ENCODE data around the gene APBB1IP. TPM values are rescaled to one million over a fixed set of nuclear protein-coding genes. Genes with fewer than 3 reads are reported as not detected.
"Not testable (repeated sequence)": the region's sequence is repeated elsewhere in the genome, so short reads cannot be mapped to it uniquely, and the experiment has no call there.

The APBB1IP gene
- total RNA-seq, 1 donor from 2014 or later: not detected

- TF ChIP-seq CTCF (IDR thresholded peaks at IDR 0.05): no peak
- Mint-ChIP-seq H3K4me1 (ENCODE audit: low read depth) (peaks cover 11% of the 10 kb centered on the region), H3K36me3 (ENCODE audit: low read depth) (no peaks in the 10 kb centered on the region), H3K4me3 (ENCODE audit: unreplicated experiment) (no peak overlapping the region), H3K9me3 (ENCODE audit: low read depth) (no peaks in the 10 kb centered on the region), H3K27ac (ENCODE audit: unreplicated experiment) (no peak overlapping the region), H3K27me3 (ENCODE audit: low read depth) (no peaks in the 10 kb centered on the region)
- DNase-seq (ENCODE audit: low spot score): no peak
Measured at GRCh38 chr10:26468700-26469099, 30.6 kb downstream of the APBB1IP start.

GRCh38 chr10:26472492-26472778, 34.3 kb downstream of the APBB1IP start:
- no peak for DNase-seq (ENCODE audit: low spot score)
- no peaks in the 10 kb centered on the region for H3K9me3 Mint-ChIP-seq (ENCODE audit: low read depth)
- no peak overlapping the region for H3K27ac Mint-ChIP-seq (ENCODE audit: unreplicated experiment)
- H3K27me3 Mint-ChIP-seq (ENCODE audit: low read depth): no peaks in the 10 kb centered on the region
- H3K4me3 Mint-ChIP-seq (ENCODE audit: unreplicated experiment): no peak overlapping the region
- H3K36me3 Mint-ChIP-seq (ENCODE audit: low read depth): no peaks in the 10 kb centered on the region
- TF ChIP-seq CTCF (IDR thresholded peaks at IDR 0.05): no peak
- H3K4me1 Mint-ChIP-seq (ENCODE audit: low read depth): peaks cover 11% of the 10 kb centered on the region

- TF ChIP-seq CTCF (IDR thresholded peaks at IDR 0.05): no peak
- Mint-ChIP-seq H3K36me3 (ENCODE audit: low read depth) (no peaks in the 10 kb centered on the region), H3K27ac (ENCODE audit: unreplicated experiment) (no peak overlapping the region), H3K4me3 (ENCODE audit: unreplicated experiment) (no peak overlapping the region), H3K9me3 (ENCODE audit: low read depth) (no peaks in the 10 kb centered on the region), H3K4me1 (ENCODE audit: low read depth) (no peaks in the 10 kb centered on the region), H3K27me3 (ENCODE audit: low read depth) (no peaks in the 10 kb centered on the region)
- DNase-seq (ENCODE audit: low spot score): no peak
Measured at GRCh38 chr10:26474026-26474425, 35.9 kb downstream of the APBB1IP start.

GRCh38 chr10:26474845-26475244, 36.7 kb downstream of the APBB1IP start:
- not testable (repeated sequence) for H3K27me3 Mint-ChIP-seq (ENCODE audit: low read depth); H3K4me1 Mint-ChIP-seq (ENCODE audit: low read depth); H3K36me3 Mint-ChIP-seq (ENCODE audit: low read depth); H3K27ac Mint-ChIP-seq (ENCODE audit: unreplicated experiment); DNase-seq (ENCODE audit: low spot score); H3K9me3 Mint-ChIP-seq (ENCODE audit: low read depth); H3K4me3 Mint-ChIP-seq (ENCODE audit: unreplicated experiment)

GRCh38 chr10:26475386-26475785, 37.2 kb downstream of the APBB1IP start:
- Mint-ChIP-seq H3K27me3 (ENCODE audit: low read depth) (no peaks in the 10 kb centered on the region), H3K27ac (ENCODE audit: unreplicated experiment) (no peak overlapping the region), H3K4me3 (ENCODE audit: unreplicated experiment) (no peak overlapping the region), H3K9me3 (ENCODE audit: low read depth) (no peaks in the 10 kb centered on the region), H3K4me1 (ENCODE audit: low read depth) (no peaks in the 10 kb centered on the region), H3K36me3 (ENCODE audit: low read depth) (no peaks in the 10 kb centered on the region)
- DNase-seq (ENCODE audit: low spot score): no peak
- no peak for TF ChIP-seq CTCF (IDR thresholded peaks at IDR 0.05)

GRCh38 chr10:26477501-26477900, 39.4 kb downstream of the APBB1IP start:
- no peak for TF ChIP-seq CTCF (IDR thresholded peaks at IDR 0.05)
- no peak for DNase-seq (ENCODE audit: low spot score)
- Mint-ChIP-seq H3K4me1 (ENCODE audit: low read depth) (no peaks in the 10 kb centered on the region), H3K27me3 (ENCODE audit: low read depth) (no peaks in the 10 kb centered on the region), H3K27ac (ENCODE audit: unreplicated experiment) (no peak overlapping the region), H3K9me3 (ENCODE audit: low read depth) (no peaks in the 10 kb centered on the region), H3K36me3 (ENCODE audit: low read depth) (no peaks in the 10 kb centered on the region), H3K4me3 (ENCODE audit: unreplicated experiment) (no peak overlapping the region)

Data from chondrocyte (in vitro differentiated cells).